Upper lobe of left lung (tissue), 6 donors: Measurements from ENCODE around the gene REM2. TPM values are rescaled to one million over a fixed set of nuclear protein-coding genes. Genes with fewer than 3 reads are reported as not detected.
A peak's percentile ranks its signal among the peaks of the same experiment; 100 is the strongest.

Source experiments
- ATAC-seq, 2 donors: fragments of 200-7000 bp; cut with Tn5 transposase; one replicate each; pipeline ENCODE4 v1.9.1; 2022; ENCODE audit warnings: mild to moderate bottlenecking in 2 of 2, moderate library complexity in 2 of 2; ENCODE audit not compliant: low FRiP score in 2 of 2
- DNase-seq, 2 donors: peaks; one replicate each; pipeline ENCODE4 v3.0.0-alpha.2; 2019 to 2020
- H3K27ac ChIP-seq, 4 donors: fragments of 200-600 bp; sonication (generic); one replicate each; pipeline ENCODE4 v1.5.1; 2016 to 2019
- H3K27me3 ChIP-seq, 4 donors: fragments of 200-600 bp; sonication (generic); one replicate each; pipeline ENCODE4 v1.5.1; 2017 to 2019
- H3K36me3 ChIP-seq, 4 donors: fragments of 200-600 bp; sonication (generic); one replicate each; pipeline ENCODE4 v1.5.1; 2016 to 2019
- H3K4me1 ChIP-seq, 4 donors: fragments of 200-600 bp; sonication (generic); one replicate each; pipeline ENCODE4 v1.5.1; 2018 to 2019
- H3K4me3 ChIP-seq, 4 donors: fragments of 200-600 bp; sonication (generic); one replicate each; pipeline ENCODE4 v1.5.1; 2017 to 2019; ENCODE audit warnings: mild to moderate bottlenecking in 2 of 4, moderate library complexity in 1 of 4
- H3K9me3 ChIP-seq, 4 donors: fragments of 200-600 bp; sonication (generic); one replicate each; pipeline ENCODE4 v1.5.1; 2018 to 2019
- CTCF ChIP-seq, 6 experiments: fragments of 450-650 bp in 4 of 6; fragments of 200-600 bp in 2 of 6; sonication (generic) in 2 of 6; IDR thresholded peaks; one replicate each; pipeline ENCODE4 v1.5.1; 2016 to 2019; ENCODE audit warnings: antibody characterized with exemption in 6 of 6
- EP300 ChIP-seq, 4 donors: sonication (generic); formaldehyde crosslinking; IDR thresholded peaks; one replicate each; pipeline ENCODE4 v1.5.1; 2017; ENCODE audit warnings: antibody characterized with exemption in 4 of 4, control low read depth in 2 of 4
- POLR2A ChIP-seq, 4 donors: fragments of 450-650 bp; IDR thresholded peaks; one replicate each; pipeline ENCODE4 v1.5.1; 2016 to 2017; ENCODE audit warnings: antibody characterized with exemption in 4 of 4, mild to moderate bottlenecking in 2 of 4
- POLR2AphosphoS5 ChIP-seq, 2 donors: sonication (generic); formaldehyde crosslinking; IDR thresholded peaks; one replicate each; pipeline ENCODE4 v1.5.1; 2017; ENCODE audit warnings: antibody characterized with exemption in 2 of 2
- WGBS, 2 donors: methylation state at CpG; one replicate each; pipeline ENCODE4 v1.1.5; 2017 to 2018; 5-methylcytosine and 5-hydroxymethylcytosine counted together
- total RNA-seq, 6 donors: library from RNA; depleted of rRNA in 4 of 6; stranded (reverse); fragments of >200 nt in 4 of 6; gene quantifications; one replicate each; pipeline versions ENCODE4 v1.1.0 to v1.2.1, GENCODE V29; 2016 to 2021
- donor health status: DM: no; HTN: no; CAD: no; lungs with moderate emphysema.
- donor health status: DM: no; HTN: yes; CAD: no; lungs with severe emphysema.

REM2 gene
- total RNA-seq, 6 donors from 2014 or later = 1.0 to 6.3 (median 1.2) TPM

DNA sequence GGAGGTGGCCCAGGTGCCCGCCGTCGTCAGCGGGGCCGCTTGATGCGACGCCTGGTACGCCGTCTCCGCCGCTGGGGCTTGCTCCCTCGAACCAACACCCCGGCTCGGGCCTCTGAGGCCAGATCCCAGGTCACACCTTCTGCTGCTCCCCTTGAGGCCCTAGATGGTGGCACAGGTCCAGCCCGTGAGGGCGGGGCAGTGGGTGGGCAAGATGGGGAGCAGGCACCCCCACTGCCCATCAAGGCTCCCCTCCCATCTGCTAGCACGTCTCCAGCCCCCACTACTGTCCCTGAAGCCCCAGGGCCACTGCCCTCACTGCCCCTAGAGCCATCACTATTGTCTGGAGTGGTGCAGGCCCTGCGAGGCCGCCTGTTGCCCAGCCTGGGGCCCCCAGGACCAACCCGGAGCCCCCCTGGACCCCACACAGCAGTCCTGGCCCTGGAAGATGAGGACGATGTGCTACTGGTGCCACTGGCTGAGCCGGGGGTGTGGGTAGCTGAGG, 6.0 kb upstream of the REM2 start:
- ATAC-seq = no peak
- no peak overlapping the region for H3K27ac ChIP-seq
- no peak overlapping the region for H3K4me3 ChIP-seq
- 98% methylated on average over 8 to 22 of the region's 22 CpGs for WGBS, 2 donors
- TF ChIP-seq POLR2A (IDR thresholded peaks at IDR 0.05) (no peak), POLR2AphosphoS5 (IDR thresholded peaks at IDR 0.05) (no peak), EP300 (IDR thresholded peaks at IDR 0.05) (no peak), CTCF (IDR thresholded peaks at IDR 0.05) (no peak)
- H3K9me3 ChIP-seq = no peaks in the 10 kb centered on the region
- H3K36me3 ChIP-seq = peaks cover 42 to 65% (median 55%) of the 10 kb centered on the region in 4 donors
- H3K4me1 ChIP-seq = peaks cover 10 to 23% (median 13%) of the 10 kb centered on the region in 4 donors
- H3K27me3 ChIP-seq = no peaks in the 10 kb centered on the region
- DNase-seq = peak in 1 of 2 donors; percentile 81

DNA sequence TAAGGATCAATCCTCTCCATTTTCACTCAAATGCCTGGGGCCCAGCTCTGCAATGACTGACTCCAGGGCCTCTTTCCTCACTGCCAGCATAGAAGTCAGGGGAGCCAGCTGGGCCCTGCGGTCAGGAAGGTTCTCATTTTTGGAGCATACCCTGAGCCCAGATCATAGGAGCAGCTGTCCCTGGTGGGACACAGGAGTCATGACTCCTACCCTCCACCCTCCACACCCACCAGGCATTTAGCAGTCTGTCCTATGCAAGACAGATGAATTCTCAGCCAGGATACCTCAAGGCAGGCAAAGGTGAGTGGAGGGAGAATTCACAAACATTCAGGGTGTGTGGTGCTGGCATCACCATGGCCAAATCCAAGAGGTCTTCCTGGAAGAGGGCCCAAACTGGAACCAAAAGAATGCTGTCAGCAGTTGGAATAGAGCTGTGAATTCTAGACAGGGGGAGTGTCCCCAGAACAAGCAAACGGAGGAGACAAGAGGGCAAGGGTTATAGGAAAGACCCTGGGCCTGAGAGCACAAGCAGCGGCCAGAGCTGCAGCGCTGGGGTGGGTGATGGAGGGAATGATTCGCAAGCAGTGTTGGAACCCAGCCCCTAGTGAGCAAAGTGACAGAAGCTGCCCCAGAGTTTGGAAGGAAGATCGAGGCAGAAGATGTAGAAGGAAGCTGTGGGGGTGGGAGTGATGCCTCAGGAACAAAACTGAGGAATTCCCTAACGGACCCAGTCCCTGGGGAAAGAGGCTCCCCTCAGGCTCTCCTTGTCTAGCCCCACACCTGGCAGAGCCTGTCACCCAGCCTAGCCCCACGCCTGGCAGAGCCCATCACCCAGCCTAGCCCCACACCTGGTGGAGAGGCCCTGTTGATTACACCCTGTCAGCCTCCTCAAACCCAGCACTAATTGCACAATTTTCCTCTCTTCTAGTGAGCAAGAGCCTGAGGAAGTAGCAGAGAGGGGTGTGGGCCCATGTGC, 4.5 kb upstream of the REM2 start:
- TF ChIP-seq CTCF (IDR thresholded peaks at IDR 0.05) = no peak
- no peak for TF ChIP-seq EP300 (IDR thresholded peaks at IDR 0.05)
- TF ChIP-seq POLR2AphosphoS5 (IDR thresholded peaks at IDR 0.05) = no peak
- TF ChIP-seq POLR2A (IDR thresholded peaks at IDR 0.05) = no peak
- no peak overlapping the region for H3K27ac ChIP-seq
- peaks cover 9 to 26% (median 17%) of the 10 kb centered on the region in 4 donors for H3K4me1 ChIP-seq
- no peak overlapping the region for H3K4me3 ChIP-seq
- ATAC-seq (no peak), DNase-seq (no peak)
- H3K36me3 ChIP-seq = peaks cover 41 to 60% (median 51%) of the 10 kb centered on the region in 4 donors
- no peaks in the 10 kb centered on the region for H3K9me3 ChIP-seq
- 77 to 83% methylated on average over 7 to 8 of the region's 8 CpGs for WGBS, 2 donors
- H3K27me3 ChIP-seq = no peaks in the 10 kb centered on the region

DNA sequence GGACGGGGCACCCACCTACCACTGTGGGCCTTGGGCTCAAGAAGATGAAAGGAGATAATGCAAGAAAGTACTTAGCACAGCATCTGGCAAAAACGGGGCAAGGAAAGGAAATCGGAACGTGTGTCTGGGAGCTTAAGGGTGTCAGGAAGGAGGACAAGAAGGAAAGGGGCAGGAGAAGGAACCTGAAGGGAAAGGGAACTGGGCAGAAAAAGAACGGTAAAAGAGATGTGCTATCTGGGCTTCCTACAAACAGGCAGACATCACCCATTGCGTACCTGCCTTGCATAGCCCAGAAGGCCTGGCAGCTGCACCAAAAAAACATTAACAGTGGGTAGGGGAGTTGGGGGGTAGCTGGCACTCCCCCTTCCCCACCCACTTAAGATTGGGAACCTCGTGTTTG, 958 bp upstream of the REM2 start:
- H3K9me3 ChIP-seq = no peaks in the 10 kb centered on the region
- peaks cover 13 to 25% (median 16%) of the 10 kb centered on the region in 4 donors for H3K36me3 ChIP-seq
- ATAC-seq = no peak
- H3K27me3 ChIP-seq = no peaks in the 10 kb centered on the region
- peaks cover 11 to 27% (median 24%) of the 10 kb centered on the region in 4 donors for H3K4me1 ChIP-seq
- TF ChIP-seq POLR2AphosphoS5 (IDR thresholded peaks at IDR 0.05) (no peak), POLR2A (IDR thresholded peaks at IDR 0.05) (no peak), EP300 (IDR thresholded peaks at IDR 0.05) (no peak), CTCF (IDR thresholded peaks at IDR 0.05) (no peak)
- no peak overlapping the region for H3K4me3 ChIP-seq
- WGBS, 2 donors = 34 to 41% methylated on average over 7 of the region's 7 CpGs
- no peak overlapping the region for H3K27ac ChIP-seq
- DNase-seq = no peak

DNA sequence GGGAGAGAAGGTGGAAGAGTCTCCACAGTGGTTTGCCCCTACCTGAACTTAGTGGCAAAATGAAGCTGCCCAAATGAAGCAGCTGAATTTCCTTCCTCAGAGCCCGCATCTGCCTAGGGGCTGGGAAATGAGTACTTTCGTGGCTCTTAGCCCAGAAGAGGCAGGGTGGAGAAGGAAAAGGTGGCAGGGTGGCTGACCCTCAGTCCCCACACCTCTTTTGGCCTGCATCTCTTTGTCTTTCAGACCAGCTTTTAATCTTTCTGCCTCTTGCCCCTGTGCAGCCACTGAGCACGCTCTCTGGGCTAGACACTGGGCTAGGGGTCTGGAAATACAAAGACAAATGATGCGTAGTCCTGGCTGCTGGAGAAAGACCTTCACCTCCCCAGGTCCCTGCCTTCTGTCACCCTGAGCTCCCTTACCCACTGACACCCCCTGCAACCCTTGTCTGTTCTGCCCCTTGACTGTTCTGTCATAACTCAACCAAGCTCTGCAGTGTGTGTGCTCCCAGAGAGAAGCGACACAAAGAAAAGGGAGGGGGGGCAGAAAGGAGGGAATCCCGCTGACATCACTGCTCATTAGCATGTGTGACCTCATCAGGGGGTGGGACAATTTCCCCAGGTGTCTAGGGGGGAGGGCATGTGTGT, 371 bp upstream of the REM2 start:
- WGBS, 2 donors = 30 to 32% methylated on average over 6 of the region's 6 CpGs
- no peak for TF ChIP-seq POLR2AphosphoS5 (IDR thresholded peaks at IDR 0.05)
- TF ChIP-seq EP300 (IDR thresholded peaks at IDR 0.05) = no peak
- no peak for TF ChIP-seq POLR2A (IDR thresholded peaks at IDR 0.05)
- TF ChIP-seq CTCF (IDR thresholded peaks at IDR 0.05) = no peak
- DNase-seq = no peak

More for the DNA sequence above, 371 bp upstream of the REM2 start:
- Histone ChIP-seq H3K36me3 (peaks cover 7 to 19% (median 10%) of the 10 kb centered on the region in 4 donors), H3K27ac (no peak overlapping the region), H3K27me3 (no peaks in the 10 kb centered on the region), H3K4me3 (no peak overlapping the region), H3K9me3 (no peaks in the 10 kb centered on the region), H3K4me1 (peaks cover 11 to 32% (median 28%) of the 10 kb centered on the region in 4 donors)
- ATAC-seq = no peak
